Suprapubic skin (tissue), 4 donors: Measurements from ENCODE around the gene FLT3LG. TPM values are rescaled to one million over a fixed set of nuclear protein-coding genes. Genes with fewer than 3 reads are reported as not detected.

Experiments used
- DNase-seq, 2 donors: peaks; one replicate each; pipeline ENCODE4 v3.0.0-alpha.2; 2019; ENCODE audit warnings: low spot score in 2 of 2
- H3K27ac ChIP-seq: fragments of 200-600 bp; sonication (generic); one replicate; pipeline ENCODE4 v1.5.1; 2019
- H3K27me3 ChIP-seq: fragments of 200-600 bp; sonication (generic); one replicate; pipeline ENCODE4 v1.5.1; 2019
- H3K36me3 ChIP-seq: fragments of 200-600 bp; sonication (generic); one replicate; pipeline ENCODE4 v1.5.1; 2019
- H3K4me1 ChIP-seq: fragments of 200-600 bp; sonication (generic); one replicate; pipeline ENCODE4 v1.5.1; 2019
- H3K4me3 ChIP-seq: fragments of 200-600 bp; sonication (generic); one replicate; pipeline ENCODE4 v1.5.1; 2019; ENCODE audit warnings: mild to moderate bottlenecking
- H3K9me3 ChIP-seq: fragments of 200-600 bp; sonication (generic); one replicate; pipeline ENCODE4 v1.5.1; 2019
- EP300 ChIP-seq: sonication (generic); formaldehyde crosslinking; IDR thresholded peaks from one replicate; pipeline ENCODE4 v1.6.1; 2017; ENCODE audit warnings: antibody characterized with exemption
- POLR2A ChIP-seq, 2 donors: fragments of 450-650 bp; IDR thresholded peaks; one replicate each; pipeline ENCODE4 v1.6.1; 2017; ENCODE audit warnings: antibody characterized with exemption in 2 of 2, mild to moderate bottlenecking in 2 of 2, moderate library complexity in 2 of 2
- POLR2AphosphoS5 ChIP-seq, 3 donors: sonication (generic); formaldehyde crosslinking; IDR thresholded peaks; one replicate each; pipeline ENCODE4 v1.6.1; 2017; ENCODE audit warnings: antibody characterized with exemption in 3 of 3
- WGBS: methylation state at CpG from one replicate; pipeline ENCODE4 v1.1.5; 2018; 5-methylcytosine and 5-hydroxymethylcytosine counted together
- total RNA-seq, 4 donors: library from RNA; depleted of rRNA; stranded (reverse); fragments of >200 nt; gene quantifications; one replicate each; pipeline ENCODE4 v1.1.0, GENCODE V29; 2016
- TF ChIP-seq, protein P1 (sequence below), 2 donors: fragments of 200-600 bp in 1 of 2; fragments of 450-650 bp in 1 of 2; sonication (generic) in 1 of 2; IDR thresholded peaks; one replicate each; pipeline ENCODE4 v1.5.1; 2016 to 2019; ENCODE audit warnings: antibody characterized with exemption in 2 of 2, mild to moderate bottlenecking in 1 of 2, moderate library complexity in 1 of 2

Gene FLT3LG
- total RNA-seq, 4 donors from 2014 or later = 1.2 to 4.9 (median 4.4) TPM

GRCh38 chr19:49499030-49499670, 25.1 kb downstream of the FLT3LG start:
- DNase-seq = no peak
- H3K27me3 ChIP-seq = no peaks in the 10 kb centered on the region
- TF ChIP-seq, protein P1, sequence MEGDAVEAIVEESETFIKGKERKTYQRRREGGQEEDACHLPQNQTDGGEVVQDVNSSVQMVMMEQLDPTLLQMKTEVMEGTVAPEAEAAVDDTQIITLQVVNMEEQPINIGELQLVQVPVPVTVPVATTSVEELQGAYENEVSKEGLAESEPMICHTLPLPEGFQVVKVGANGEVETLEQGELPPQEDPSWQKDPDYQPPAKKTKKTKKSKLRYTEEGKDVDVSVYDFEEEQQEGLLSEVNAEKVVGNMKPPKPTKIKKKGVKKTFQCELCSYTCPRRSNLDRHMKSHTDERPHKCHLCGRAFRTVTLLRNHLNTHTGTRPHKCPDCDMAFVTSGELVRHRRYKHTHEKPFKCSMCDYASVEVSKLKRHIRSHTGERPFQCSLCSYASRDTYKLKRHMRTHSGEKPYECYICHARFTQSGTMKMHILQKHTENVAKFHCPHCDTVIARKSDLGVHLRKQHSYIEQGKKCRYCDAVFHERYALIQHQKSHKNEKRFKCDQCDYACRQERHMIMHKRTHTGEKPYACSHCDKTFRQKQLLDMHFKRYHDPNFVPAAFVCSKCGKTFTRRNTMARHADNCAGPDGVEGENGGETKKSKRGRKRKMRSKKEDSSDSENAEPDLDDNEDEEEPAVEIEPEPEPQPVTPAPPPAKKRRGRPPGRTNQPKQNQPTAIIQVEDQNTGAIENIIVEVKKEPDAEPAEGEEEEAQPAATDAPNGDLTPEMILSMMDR (IDR thresholded peaks at IDR 0.05) = no peak
- TF ChIP-seq POLR2AphosphoS5 (IDR thresholded peaks at IDR 0.05) (no peak), POLR2A (IDR thresholded peaks at IDR 0.05) (no peak), EP300 (no peak)
- 79% methylated on average over 12 of the region's 19 CpGs for WGBS
- peaks cover 28% of the 10 kb centered on the region for H3K36me3 ChIP-seq
- no peak overlapping the region for H3K27ac ChIP-seq
- peaks cover 62% of the 10 kb centered on the region for H3K4me1 ChIP-seq
- no peaks in the 10 kb centered on the region for H3K9me3 ChIP-seq
- peak overlapping the region; percentile 32 for H3K4me3 ChIP-seq

DNA sequence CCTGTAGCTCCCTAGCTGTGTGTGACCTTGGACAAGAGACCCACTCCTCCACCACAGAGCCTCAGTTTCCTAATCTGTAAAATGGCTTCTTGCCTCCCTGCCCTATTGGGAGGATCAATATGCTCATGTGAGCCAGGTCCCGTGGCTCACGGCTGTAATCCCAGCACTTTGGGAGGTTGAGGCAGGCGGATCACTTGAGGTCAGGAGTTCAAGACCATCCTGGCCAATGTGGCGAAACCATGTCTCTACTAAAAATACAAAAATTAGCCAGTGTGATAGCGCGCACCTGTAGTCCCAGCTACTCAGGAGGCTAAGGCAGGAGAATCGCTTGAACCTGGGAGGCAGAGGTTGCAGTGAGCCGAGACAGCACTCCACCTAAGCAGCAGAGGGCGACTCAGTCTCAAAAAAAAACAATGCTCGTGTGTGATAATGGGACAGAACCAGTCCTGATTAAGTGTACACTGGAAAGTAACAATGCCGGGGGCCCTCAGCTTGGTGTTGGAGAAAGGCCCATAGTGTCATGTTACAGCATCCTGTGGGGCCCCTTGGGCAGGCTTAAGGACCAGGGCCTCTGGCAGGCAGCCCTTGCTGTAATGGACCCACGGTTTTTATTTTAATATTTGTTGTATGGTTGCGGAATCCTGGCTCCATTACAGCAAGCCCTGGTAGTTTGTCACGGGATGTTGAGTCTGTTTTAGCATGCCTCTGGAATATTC, 29.0 kb downstream of the FLT3LG start:
- DNase-seq = peak in 1 of 2 donors; percentile 84
- TF ChIP-seq, protein P1 (IDR thresholded peaks at IDR 0.05) = peak; percentile 58 to 64
- TF ChIP-seq POLR2A (IDR thresholded peaks at IDR 0.05) = no peak

DNA sequence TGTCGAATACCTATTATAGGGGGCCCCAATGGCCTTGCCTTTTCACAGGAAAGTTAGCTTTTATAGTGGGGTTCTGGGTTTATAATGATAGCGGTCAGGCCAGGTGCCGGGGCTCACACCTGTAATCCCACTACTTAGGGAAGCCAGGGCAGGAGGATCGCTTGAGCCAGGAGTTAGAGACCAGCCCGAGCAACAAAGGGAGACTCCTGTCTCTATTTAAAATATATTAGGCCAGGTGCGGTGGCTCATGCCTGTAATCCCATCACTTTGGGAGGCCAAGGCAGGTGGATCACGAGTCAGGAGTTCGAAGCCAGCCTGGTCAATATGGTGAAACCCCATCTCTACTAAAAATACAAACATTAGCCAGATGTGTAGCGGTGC, 29.6 kb downstream of the FLT3LG start:
- Histone ChIP-seq H3K9me3 (no peaks in the 10 kb centered on the region), H3K4me3 (no peak overlapping the region), H3K36me3 (peaks cover 15% of the 10 kb centered on the region), H3K4me1 (peaks cover 38% of the 10 kb centered on the region), H3K27ac (no peak overlapping the region), H3K27me3 (no peaks in the 10 kb centered on the region)
- WGBS = 75% methylated on average over 9 of the region's 9 CpGs
- DNase-seq = no peak
- no peak for TF ChIP-seq POLR2A (IDR thresholded peaks at IDR 0.05)
- no peak for TF ChIP-seq POLR2AphosphoS5 (IDR thresholded peaks at IDR 0.05)
- TF ChIP-seq, protein P1 (IDR thresholded peaks at IDR 0.05) = no peak
- no peak for TF ChIP-seq EP300

More for the DNA sequence above, 29.0 kb downstream of the FLT3LG start:
- H3K27ac ChIP-seq = no peak overlapping the region
- peaks cover 20% of the 10 kb centered on the region for H3K36me3 ChIP-seq
- H3K4me3 ChIP-seq = no peak overlapping the region
- H3K4me1 ChIP-seq = peaks cover 44% of the 10 kb centered on the region
- no peaks in the 10 kb centered on the region for H3K27me3 ChIP-seq
- WGBS = 39% methylated on average over 11 of the region's 14 CpGs
- H3K9me3 ChIP-seq = no peaks in the 10 kb centered on the region

GRCh38 chr19:49506575-49507105, 32.6 kb downstream of the FLT3LG start:
- Histone ChIP-seq H3K9me3 (no peaks in the 10 kb centered on the region), H3K36me3 (no peaks in the 10 kb centered on the region), H3K4me1 (peaks cover 14% of the 10 kb centered on the region), H3K27ac (no peak overlapping the region), H3K4me3 (no peak overlapping the region), H3K27me3 (no peaks in the 10 kb centered on the region)
- no peak for DNase-seq
- WGBS = 29% methylated on average over 8 of the region's 8 CpGs
- no peak for TF ChIP-seq POLR2AphosphoS5 (IDR thresholded peaks at IDR 0.05)
- TF ChIP-seq, protein P1 (IDR thresholded peaks at IDR 0.05) = peak; percentile 52 to 60

GRCh38 chr19:49507803-49508494, 33.9 kb downstream of the FLT3LG start:
- Histone ChIP-seq H3K36me3 (no peaks in the 10 kb centered on the region), H3K4me3 (no peak overlapping the region), H3K27me3 (no peaks in the 10 kb centered on the region), H3K4me1 (peaks cover 25% of the 10 kb centered on the region), H3K27ac (no peak overlapping the region), H3K9me3 (no peaks in the 10 kb centered on the region)
- 81% methylated on average over 12 of the region's 12 CpGs for WGBS
- TF ChIP-seq, protein P1 (IDR thresholded peaks at IDR 0.05) = no peak
- TF ChIP-seq POLR2AphosphoS5 (IDR thresholded peaks at IDR 0.05) = no peak
- TF ChIP-seq EP300 = no peak
- no peak for TF ChIP-seq POLR2A (IDR thresholded peaks at IDR 0.05)
- DNase-seq = no peak
